NCI-H2081 (cell line): ENCODE data around the gene RSPRY1.

Source experiments
- DNase-seq, 2 experiments: peaks; one replicate each; lab custom pipeline; 2025; lab: John Stamatoyannopoulos, UW

Gene RSPRY1

DNA sequence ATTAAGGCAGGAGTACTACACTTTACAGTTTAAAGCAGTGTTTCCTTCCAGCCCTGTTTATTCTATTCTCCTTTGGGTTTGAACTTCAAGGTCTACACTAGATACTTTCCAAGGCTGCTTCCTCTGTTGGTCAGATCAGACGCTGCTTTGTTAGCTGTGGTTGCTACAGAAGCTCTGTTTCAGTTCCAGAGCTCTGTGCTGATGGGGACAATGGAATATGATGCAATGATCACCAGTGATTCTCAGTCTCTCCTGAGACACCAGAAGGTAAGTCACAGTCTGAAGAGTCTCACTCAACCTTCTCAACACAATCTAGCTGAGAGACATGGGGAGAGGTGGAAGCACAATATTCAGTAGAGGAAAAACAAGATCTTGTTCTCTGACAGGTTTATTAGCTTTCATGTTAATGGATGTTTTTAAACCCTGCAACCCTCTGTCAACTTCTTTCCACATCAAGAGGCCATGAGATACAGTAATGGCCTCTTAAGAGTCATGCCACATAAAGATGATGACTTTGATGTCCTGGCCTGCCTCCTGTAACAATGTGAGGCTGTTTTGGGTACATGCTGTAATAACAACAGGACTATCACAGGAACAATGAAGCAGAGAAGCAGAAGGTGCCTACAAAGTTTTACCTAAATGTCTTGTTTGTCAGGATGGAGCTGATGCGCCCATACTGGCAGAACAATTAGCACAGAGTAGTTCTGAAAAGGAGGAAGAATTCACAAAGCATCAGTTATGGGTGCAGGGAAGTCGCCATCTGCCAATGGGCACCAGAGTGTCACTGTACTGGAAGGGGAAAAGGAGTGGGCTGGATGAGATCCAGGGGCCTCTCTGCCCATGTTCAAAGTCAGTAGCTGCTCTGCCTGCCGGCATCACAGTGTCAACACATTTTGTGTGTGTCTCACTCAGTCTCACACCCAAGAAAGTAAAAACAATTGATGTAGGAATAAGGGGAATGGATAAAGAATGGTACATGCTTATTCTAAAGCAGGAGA is 33.7 kb upstream of the RSPRY1 start:
- DNase-seq: no peak

DNA sequence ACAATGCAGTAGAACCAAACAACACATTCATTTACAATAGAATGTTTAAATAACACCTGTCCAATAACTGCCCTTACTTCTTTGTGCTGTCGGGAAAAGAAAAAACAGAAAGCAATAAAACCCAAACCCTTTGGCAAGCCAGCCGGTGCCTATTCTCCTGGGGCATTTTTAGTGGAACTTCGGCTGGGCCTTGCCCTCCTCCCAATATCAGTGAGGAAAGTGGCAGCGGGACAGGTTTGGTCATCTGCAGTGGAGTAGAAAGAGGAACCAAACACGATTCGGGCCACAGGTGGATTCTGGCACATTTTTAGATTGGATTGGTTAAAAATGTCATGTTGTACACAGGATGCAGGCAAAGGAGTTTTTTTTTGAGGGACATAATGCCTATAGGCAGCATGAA is 32.3 kb upstream of the RSPRY1 start:
- DNase-seq: no peak

DNA sequence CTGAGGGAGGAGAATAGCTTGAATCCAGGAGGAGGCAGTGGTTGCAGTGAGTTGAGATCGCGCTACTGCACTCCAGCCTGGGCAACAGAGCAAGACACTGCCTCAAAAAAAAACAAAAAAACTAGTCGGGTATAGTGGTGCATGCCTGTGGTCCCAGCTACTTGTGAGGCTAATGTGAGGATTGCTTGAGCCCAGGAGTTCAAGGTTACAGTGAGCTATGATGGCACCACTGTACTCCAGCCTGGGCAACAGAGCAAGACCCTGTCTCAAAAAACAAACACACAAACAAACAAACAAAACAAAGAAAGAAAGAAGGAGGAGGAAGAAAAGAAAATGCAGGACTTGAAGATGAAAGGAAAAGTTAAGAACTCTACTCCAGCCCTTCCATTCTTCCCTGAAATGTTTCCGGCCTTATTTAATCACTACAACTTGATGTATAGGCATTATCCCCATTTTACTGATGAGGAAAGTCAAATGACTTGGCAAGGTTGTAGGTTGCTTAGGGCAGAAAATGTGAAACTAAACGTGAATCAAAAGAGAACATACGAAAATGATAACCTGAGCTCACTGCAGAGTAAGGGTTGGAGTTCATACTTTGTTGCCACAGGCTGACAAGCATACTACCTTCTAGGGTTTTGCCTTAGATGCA is 30.3 kb upstream of the RSPRY1 start:
- no peak for DNase-seq

DNA sequence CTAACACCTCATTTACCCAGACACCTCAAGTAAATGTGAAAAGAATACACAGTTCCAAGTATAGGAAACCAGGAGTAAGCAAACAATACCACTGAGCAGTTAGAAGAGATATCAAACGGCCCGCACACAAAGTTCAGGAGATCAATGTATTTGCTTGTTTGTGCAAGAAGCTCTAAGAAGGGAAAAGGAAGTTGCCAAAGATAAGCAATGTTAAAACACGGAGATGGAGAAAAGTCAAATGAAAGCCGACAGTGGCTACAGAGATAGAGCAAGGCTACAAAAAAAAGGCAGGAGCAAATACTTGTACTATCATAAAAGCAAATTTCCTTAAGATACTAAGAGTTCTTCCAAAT is 29.8 kb upstream of the RSPRY1 start:
- no peak for DNase-seq

DNA sequence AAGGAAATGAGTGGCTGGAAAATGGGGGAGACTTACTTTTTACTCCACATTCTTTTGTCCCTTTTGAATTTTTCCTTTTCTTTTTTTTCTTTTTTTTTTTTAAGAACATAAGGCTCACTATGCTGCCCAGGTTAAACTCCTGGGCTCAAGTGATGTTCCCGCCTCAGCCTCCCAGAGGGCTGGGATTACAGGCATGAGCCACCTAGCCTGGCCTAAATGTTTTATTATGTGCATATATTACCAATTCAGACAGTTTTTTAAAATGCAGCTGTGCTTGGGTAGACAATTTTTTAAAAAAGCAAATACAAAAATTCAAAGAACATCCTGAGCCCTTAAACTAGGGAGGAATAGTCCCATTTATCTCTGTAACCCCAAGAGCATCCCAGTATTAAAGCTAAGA is 28.6 kb upstream of the RSPRY1 start:
- no peak for DNase-seq

DNA sequence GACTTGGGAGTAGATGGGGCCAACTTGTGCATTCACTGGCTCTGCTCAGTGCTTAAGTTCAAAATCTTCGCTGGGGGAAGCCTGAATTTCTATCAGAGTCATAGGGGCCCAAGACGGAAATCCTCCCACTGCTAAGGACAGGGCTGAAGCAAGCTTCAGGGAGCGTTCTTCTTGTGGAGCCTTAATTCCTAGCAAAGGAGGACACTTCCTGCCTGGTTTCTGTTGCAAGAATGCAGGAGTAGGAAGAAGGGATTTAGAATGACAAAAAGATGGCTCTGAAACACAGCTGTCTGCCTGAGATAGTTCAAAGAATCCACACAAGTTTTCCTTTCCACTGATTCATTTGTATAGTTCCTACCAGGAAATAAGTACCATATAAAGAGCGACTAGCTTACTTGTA is 26.7 kb upstream of the RSPRY1 start:
- DNase-seq: no peak

DNA sequence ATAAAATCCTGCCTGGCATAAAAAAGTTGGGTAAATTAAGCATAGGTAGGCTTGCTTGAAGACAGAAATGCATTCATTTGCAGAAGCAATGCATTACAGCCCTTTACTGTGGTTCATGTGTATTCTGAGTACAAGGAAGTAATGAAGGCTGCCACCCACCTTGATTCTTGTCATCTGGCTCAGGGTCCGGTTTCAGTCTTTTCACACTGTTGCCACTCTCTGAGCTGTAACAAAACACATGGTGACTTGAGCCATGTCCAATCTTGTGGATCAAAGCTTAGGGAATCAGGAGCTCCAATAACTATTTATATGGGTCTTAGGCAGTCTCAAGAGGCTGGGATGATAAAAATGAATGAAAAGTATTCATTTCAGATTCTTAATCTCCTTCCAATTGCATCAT is 22.3 kb upstream of the RSPRY1 start:
- no peak for DNase-seq

DNA sequence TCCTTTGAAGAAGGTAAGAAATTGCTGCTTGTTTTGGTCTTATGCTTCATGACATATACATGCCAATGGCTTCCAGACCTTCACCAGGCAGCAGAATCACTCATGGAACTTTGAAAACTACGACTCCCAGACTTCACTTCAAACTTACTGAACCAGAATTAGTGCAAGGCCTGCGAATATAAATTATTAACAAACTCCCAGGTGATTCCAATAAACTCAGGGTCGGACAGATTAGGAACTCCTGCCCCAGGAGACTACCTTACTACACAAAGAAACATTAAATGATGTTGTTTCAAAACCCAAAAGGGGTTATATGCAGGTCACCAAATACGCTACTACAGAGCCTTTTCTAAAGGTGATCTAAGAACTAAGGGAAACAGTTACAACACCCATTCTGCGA is 20.6 kb upstream of the RSPRY1 start:
- no peak for DNase-seq

DNA sequence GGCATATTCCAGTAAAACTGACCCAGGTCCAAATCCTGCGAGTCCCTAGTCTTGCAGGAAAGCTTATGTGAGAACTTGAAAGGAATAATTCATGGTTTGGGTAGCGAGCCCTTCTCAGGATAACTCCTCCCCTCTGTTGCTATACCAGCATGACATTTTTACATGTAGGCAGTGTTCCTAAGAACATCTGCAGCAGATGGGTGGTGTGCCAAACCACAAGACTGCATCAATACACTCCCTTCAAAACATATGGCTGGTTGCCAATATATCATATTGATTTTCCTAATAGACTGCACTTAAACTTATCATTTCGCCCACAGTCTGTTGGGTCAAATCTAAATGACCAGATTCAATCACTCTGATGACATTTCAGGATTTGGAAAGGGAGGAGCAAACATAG is 20.2 kb upstream of the RSPRY1 start:
- DNase-seq: no peak

DNA sequence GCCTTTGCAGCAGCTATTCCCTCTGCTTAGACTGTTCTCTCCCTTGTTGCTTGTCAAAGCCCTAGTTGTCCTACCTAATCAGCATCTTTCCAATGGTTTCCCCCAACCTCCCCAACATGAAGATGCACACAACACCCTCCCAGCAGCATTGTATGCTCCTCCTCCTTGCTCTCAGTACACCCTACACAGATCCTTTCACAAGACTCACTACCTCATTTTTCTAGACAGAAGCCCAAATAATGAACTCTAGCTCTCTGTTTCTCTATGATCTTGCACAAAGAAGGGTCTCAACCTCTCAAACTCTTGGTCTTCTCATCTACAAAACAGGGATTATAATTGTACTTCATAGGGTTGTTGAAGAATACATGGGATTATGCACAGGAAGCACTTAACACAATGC is 19.7 kb upstream of the RSPRY1 start:
- no peak for DNase-seq

DNA sequence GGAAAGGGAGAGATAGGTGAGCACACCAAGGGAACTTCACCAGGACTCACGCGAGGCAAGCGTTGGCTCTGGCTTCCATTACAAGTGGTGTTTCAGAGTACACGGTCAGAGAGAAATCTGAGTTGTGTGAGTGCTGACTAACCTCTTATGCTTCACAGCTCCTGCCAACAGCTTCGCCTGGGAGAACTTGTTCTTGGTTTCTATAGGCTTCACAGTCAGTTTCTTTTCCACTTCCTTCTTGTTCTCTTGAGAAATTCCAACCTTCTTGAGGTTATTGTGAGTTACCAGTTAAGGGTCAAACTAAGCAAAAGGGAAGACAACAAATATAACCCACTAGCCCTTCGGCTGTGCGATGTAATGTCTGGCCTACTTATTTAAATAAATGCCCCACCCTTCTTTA is 19.2 kb upstream of the RSPRY1 start:
- DNase-seq: no peak

DNA sequence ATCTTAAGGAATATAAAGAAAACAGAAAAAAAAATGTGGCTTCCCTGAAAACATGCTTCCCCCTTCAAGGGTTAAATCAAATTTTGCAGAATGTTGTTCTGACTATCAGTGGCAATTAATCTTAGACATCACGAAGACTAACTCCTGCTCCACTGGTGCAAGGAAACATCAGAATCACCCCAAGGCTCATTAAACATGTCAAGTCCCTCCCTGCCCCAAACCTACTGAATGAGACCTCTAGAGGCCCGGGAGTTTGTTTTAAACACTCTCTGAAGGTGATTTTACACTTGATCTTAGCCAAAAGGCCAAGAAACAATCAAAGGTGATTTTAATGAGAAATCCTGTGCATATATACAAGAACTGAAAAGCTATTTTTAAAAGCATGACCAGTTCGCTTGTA is 18.6 kb upstream of the RSPRY1 start:
- no peak for DNase-seq

DNA sequence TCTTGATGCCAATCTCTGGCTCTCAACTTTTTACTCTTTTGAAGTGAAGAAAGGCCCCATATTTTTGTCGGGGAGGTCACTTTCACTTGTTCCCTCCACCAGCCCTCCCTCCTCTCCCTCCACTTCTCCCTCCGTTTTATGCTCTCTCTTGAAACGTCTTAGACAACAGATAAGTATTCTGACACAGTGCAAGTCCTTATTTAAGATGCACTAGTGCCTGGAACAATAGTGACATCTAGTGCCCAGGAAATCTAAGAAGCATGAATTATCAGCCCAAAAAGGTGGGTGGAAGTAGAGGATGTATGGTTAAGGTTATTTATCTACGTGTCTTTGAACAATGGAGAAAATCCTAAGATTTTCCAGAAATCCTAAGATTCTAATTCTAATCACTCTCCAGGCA is 18.2 kb upstream of the RSPRY1 start:
- peak; percentile 11 to 18 for DNase-seq

DNA sequence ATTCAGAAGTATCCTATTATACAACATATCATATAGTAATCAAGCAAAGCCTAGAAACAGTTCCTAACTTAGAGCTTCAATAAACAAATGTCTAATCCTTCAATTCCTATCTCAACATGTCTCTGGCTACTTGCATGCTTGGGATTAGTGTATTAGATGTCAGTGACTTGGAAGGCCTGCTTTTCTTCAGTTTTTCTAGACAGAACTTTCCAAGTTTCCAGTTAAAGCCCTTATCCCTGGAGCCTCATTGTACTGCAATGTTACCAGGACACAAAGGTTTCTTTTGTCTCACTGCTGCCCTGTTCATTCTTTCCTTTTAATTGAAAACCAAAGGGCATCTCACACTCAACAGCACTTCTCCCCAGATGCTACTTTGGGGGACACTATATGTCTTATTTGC is 16.8 kb upstream of the RSPRY1 start:
- no peak for DNase-seq

DNA sequence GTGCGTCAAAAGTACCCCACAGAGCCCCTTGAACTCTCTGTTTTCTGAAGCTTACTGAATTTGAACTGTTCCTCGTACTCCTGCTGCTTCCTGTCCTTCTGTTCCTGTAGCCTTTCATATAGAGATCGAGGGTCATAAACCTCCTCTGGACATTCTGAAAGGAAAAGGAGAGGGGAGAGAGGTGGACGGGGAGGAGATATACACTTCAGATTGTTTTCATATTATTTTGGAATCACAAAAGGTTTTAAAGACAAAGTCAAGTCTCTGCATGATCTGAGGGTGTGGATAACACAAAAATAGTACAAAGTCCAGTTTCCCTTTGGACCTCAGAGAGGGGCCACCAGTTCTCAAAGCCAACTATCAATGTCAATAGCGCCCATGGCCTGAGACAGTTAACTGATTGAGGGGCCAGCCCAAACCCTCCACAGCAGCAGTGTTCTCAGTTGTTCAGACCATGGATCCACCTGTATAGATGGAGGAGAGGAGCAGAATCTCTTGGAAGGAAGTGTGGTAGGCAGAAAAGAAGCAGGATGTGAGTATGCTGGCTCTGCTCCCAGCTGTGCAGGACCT is 13.3 kb upstream of the RSPRY1 start:
- DNase-seq: no peak

DNA sequence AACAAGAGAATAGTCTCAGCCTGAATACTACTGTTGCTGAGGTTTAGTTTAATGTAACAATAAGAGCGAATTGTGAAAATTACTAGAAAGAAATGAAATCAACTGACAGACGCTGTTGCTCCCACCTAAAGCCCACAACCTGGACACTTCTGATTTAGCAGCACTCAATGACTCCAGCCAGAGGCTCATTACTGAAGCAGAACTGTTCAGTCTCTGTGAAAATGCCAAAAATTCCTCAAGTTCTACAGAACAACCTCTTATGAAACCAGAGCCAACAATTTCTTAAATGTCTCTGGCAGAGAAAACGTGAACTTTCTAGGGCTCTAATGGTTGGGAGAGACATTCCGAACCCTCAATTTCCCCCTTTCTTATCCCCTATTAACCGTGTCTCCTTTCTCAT is 10.2 kb upstream of the RSPRY1 start:
- no peak for DNase-seq

DNA sequence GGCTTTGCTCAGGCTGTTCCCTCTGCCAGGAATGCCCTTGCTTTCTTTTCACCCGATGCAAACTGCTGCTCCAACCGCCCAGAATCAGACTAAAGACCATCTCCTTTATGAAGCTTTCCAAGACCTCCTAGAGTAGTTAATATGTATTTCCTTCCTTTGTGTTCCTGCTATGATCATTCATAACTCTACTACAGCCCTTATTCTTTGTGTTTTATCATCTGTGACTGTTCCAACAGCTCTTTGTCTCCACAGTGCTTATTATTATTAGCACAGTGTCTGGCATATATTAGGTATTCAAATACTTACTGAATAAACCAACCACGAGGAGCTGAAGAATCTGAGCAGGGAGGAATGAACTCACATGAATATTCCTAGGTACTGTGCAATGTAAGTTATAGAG is 7.9 kb upstream of the RSPRY1 start:
- DNase-seq: no peak

DNA sequence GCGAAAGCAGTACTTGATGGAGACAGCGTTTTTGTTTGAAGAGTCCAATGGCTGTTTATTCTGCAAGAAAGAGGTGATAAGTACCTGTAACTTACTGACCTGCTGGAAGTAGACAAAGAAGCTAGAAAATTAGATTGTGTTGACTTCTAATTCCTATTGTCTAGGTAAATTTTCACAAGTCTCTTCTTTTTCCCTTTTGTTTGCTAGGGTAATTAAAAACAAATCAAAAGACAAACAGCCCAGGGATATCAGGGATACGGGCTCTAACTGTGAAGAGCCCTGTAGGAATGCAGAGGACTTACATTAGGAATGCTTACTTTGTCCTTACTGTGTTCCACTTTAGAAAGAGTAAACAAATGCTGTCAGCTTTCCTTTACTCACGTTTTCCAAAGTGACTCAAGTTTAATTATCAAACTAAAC is 7.3 kb upstream of the RSPRY1 start:
- no peak for DNase-seq

DNA sequence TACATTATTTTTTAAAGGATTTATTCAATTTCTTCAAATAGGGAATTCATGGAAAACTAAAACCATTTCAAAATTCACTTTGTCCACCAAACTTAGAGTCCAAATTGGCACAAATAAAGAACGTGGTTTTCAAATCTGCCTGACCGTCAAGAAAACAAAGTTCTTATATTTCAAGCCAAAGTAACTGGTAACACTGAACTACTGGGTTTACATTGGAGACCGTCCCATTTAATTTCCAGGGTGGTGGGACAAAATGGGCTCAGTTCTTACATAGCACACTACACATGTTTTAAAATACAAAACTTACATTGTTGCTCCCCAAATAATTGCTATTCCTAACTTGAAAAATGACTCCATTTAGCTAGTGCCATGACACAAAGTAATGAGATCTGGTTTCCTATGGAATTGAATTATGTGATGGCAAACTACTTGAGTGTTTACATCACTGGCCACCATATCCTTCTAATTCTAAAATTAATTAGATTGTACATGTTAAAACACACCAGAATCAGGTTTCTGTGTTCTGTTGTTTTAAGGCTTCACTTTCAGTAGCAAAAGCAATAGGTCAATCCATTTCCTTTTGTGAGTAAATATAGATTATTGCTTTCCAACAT is 6.8 kb upstream of the RSPRY1 start:
- DNase-seq: no peak

DNA sequence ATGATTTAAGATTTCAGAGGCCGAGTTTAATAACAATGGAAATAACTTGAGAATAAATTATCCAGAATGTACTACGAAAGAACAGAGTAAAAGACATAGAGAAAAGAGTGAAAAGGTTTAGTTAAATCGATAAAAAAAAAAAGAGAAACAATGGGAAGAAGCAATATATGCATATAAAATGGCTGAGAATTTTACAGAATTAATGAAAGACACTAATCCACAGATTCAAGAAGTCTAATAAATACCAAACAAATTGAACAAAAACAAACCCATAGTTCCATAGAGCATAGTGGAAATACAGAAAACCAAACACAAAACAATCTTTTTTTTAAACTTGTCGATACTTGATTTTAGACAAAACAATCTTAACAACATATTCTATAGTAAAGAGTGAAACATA is 2.0 kb upstream of the RSPRY1 start:
- no peak for DNase-seq

DNA sequence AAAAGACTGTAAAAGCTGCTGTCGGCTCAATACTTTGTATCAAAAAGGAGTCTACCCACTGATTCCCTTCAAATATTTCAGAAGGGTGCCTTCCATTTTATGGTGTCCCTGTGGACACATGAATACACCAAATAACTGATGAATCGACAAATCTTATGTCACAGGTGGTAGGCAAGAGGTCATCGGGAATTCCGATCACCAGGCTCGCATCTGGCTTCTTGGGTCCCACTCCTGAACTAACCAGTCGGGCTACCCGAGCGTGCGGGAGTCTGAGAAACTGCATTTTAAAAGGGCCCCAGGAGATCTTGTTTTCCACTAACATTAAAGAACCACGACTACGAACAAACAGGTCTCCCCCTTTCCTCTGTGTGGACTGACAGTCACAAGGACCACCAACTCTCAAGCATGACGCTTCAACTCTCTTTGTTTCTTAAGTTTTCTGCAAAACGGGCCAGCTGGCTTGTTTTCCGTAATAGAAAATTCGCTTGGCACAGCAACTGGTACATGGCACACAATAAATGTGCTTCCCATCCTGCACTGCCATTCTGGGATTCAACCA is 1.2 kb upstream of the RSPRY1 start:
- no peak for DNase-seq

DNA sequence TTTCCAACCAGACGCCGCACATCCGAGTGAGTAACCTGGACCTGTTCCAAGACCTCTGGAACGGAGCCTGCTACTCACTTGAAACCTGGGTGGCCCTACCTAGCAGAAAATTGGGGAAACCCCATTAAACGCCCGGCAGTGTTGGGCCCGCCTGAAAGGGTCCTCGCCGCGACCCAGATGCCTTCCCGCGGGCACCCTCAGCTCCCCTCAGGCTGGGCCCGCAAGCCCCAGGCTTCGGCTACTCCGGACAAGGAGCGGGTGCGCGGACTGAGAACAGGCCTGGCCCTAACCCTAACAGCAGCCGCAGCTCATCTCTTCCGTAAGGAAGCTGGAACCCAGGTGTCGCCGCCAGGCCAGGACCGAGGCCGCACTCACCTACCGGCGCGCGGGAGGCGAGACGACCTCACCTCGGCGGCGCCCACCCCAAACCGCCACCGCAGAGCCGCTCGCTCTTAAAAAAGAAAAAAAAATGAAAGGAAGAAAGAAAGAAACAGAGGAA is 634 bp upstream of the RSPRY1 start:
- peak in 1 of 2 experiments; percentile 31 for DNase-seq
